Erythroblast (primary cell): ENCODE measurements around the gene THEM5.

ENCODE experiments used
- GATA1 ChIP-seq: IDR thresholded peaks from 2 replicates; pipeline ENCODE4 v1.6.1; 2011; ENCODE audit warnings: low read depth, mild to moderate bottlenecking, control low read depth, low read length, moderate library complexity
- POLR2A ChIP-seq: IDR thresholded peaks from 2 replicates; pipeline ENCODE4 v1.6.1; 2011; ENCODE audit warnings: mild to moderate bottlenecking, low read length

GRCh38 chr1:151871284-151872030, 17.9 kb upstream of the THEM5 start:
- no peak for TF ChIP-seq POLR2A
- TF ChIP-seq GATA1, result no peak
